ENCODE measurements around the gene KSR2. TPM values are rescaled to one million over a fixed set of nuclear protein-coding genes. Genes with fewer than 3 reads are reported as not detected.

KSR2 gene
- total RNA-seq, 2 experiments from 2014 or later: 0.03 to 0.15 TPM

DNA sequence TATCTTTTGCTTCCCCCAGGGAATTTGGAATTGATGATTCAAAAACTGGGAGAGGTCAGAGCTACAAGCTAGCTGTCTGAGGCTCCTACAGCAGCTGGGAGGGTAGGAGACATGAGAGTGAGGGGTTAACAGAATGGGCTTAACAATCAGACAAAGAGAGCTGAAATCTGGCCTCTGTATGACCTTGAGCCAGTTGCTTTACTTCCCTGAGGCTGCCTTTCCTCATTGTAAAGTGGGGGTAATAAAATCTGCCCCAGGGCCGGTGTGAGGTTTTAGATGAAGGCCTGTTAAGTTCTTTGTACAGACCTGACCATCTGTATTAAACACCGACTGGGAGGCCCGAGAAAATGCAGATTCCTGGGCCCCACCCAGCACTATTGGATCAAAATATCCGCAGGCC lies 443.0 kb downstream of the KSR2 start:
- H3K4me1 ChIP-seq (ENCODE audit: insufficient read depth, low read length, poor library complexity, severe bottlenecking): no peaks in the 10 kb centered on the region
- no peaks in the 10 kb centered on the region for H3K36me3 ChIP-seq (ENCODE audit: insufficient read depth, low read length)
- H2AFZ ChIP-seq (ENCODE audit: low read length): no peak overlapping the region
- no TSS peak for BruUV-seq (replicated peaks)
- H3K4me2 ChIP-seq (ENCODE audit: low read length): no peak overlapping the region
- TF ChIP-seq, protein P1, sequence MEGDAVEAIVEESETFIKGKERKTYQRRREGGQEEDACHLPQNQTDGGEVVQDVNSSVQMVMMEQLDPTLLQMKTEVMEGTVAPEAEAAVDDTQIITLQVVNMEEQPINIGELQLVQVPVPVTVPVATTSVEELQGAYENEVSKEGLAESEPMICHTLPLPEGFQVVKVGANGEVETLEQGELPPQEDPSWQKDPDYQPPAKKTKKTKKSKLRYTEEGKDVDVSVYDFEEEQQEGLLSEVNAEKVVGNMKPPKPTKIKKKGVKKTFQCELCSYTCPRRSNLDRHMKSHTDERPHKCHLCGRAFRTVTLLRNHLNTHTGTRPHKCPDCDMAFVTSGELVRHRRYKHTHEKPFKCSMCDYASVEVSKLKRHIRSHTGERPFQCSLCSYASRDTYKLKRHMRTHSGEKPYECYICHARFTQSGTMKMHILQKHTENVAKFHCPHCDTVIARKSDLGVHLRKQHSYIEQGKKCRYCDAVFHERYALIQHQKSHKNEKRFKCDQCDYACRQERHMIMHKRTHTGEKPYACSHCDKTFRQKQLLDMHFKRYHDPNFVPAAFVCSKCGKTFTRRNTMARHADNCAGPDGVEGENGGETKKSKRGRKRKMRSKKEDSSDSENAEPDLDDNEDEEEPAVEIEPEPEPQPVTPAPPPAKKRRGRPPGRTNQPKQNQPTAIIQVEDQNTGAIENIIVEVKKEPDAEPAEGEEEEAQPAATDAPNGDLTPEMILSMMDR (conservative IDR thresholded peaks at IDR 0.05; ENCODE audit: low read length): no peak
- no peak for TF ChIP-seq EZH2phosphoT487 (IDR thresholded peaks at IDR 0.05; ENCODE audit: borderline replicate concordance, low read depth, low read length)
- ChIA-PET CTCF (ENCODE audit: unreplicated experiment) (no interaction called here), POLR2A (no interaction called here)
- intact Hi-C loops (cut with micrococcal nuclease; ENCODE audit: unreplicated experiment): no loop called here
- DNase-seq (ENCODE audit: low spot score): no peak
- H4K20me1 ChIP-seq (ENCODE audit: insufficient read depth, low read length): no peaks in the 10 kb centered on the region
- no peak overlapping the region for H3K4me3 ChIP-seq (ENCODE audit: low read depth, low read length, poor library complexity, severe bottlenecking)
- no peaks in the 10 kb centered on the region for H3K9me2 ChIP-seq (ENCODE audit: insufficient read depth, low read length)
- H3K9me3 ChIP-seq (ENCODE audit: low read length): no peaks in the 10 kb centered on the region
- no peaks in the 10 kb centered on the region for H3K79me2 ChIP-seq (ENCODE audit: insufficient read depth, low read depth, low read length)
- H3K27ac ChIP-seq (ENCODE audit: low read depth, low read length, poor library complexity, severe bottlenecking): no peak overlapping the region

GRCh38 chr12:117524806-117525205 lies 444.0 kb downstream of the KSR2 start:
- intact Hi-C loops (cut with micrococcal nuclease; ENCODE audit: unreplicated experiment): no loop called here
- no TSS peak for BruUV-seq (replicated peaks)
- ChIA-PET POLR2A (no interaction called here), CTCF (ENCODE audit: unreplicated experiment) (no interaction called here)
- Histone ChIP-seq H4K20me1 (ENCODE audit: insufficient read depth, low read length) (no peaks in the 10 kb centered on the region), H3K9me2 (ENCODE audit: insufficient read depth, low read length) (no peaks in the 10 kb centered on the region), H2AFZ (ENCODE audit: low read length) (no peak overlapping the region), H3K27ac (ENCODE audit: low read depth, low read length, poor library complexity, severe bottlenecking) (no peak overlapping the region), H3K9me3 (ENCODE audit: low read length) (no peaks in the 10 kb centered on the region), H3K79me2 (ENCODE audit: insufficient read depth, low read depth, low read length) (no peaks in the 10 kb centered on the region), H3K4me1 (ENCODE audit: insufficient read depth, low read length, poor library complexity, severe bottlenecking) (no peaks in the 10 kb centered on the region), H3K36me3 (ENCODE audit: insufficient read depth, low read length) (no peaks in the 10 kb centered on the region), H3K4me3 (ENCODE audit: low read depth, low read length, poor library complexity, severe bottlenecking) (no peak overlapping the region), H3K4me2 (ENCODE audit: low read length) (no peak overlapping the region)
- TF ChIP-seq, protein P1 (conservative IDR thresholded peaks at IDR 0.05; ENCODE audit: low read length): no peak
- no peak for TF ChIP-seq EZH2phosphoT487 (IDR thresholded peaks at IDR 0.05; ENCODE audit: borderline replicate concordance, low read depth, low read length)
- DNase-seq (ENCODE audit: low spot score): no peak

- intact Hi-C loops (cut with micrococcal nuclease; ENCODE audit: unreplicated experiment): no loop called here
- POLR2A ChIA-PET: no interaction called here
These were observed 444.8 kb downstream of the KSR2 start for GRCh38 chr12:117523971-117524370.

More at GRCh38 chr12:117523971-117524370, 444.8 kb downstream of the KSR2 start:
- no peaks in the 10 kb centered on the region for H3K4me1 ChIP-seq (ENCODE audit: insufficient read depth, low read length, poor library complexity, severe bottlenecking)
- CTCF ChIA-PET (ENCODE audit: unreplicated experiment): no interaction called here
- no peak for TF ChIP-seq EZH2phosphoT487 (IDR thresholded peaks at IDR 0.05; ENCODE audit: borderline replicate concordance, low read depth, low read length)
- TF ChIP-seq, protein P1 (conservative IDR thresholded peaks at IDR 0.05; ENCODE audit: low read length): no peak
- no peak overlapping the region for H3K4me3 ChIP-seq (ENCODE audit: low read depth, low read length, poor library complexity, severe bottlenecking)
- no peaks in the 10 kb centered on the region for H4K20me1 ChIP-seq (ENCODE audit: insufficient read depth, low read length)
- H3K79me2 ChIP-seq (ENCODE audit: insufficient read depth, low read depth, low read length): no peaks in the 10 kb centered on the region
- no peaks in the 10 kb centered on the region for H3K9me2 ChIP-seq (ENCODE audit: insufficient read depth, low read length)
- no peaks in the 10 kb centered on the region for H3K9me3 ChIP-seq (ENCODE audit: low read length)
- H3K4me2 ChIP-seq (ENCODE audit: low read length): no peak overlapping the region
- no peak overlapping the region for H2AFZ ChIP-seq (ENCODE audit: low read length)
- no peak overlapping the region for H3K27ac ChIP-seq (ENCODE audit: low read depth, low read length, poor library complexity, severe bottlenecking)
- DNase-seq (ENCODE audit: low spot score): no peak
- no TSS peak for BruUV-seq (replicated peaks)
- no peaks in the 10 kb centered on the region for H3K36me3 ChIP-seq (ENCODE audit: insufficient read depth, low read length)

All from OCI-LY7 (cell line).